ENCODE results near the gene PIP5K1B.

Gene PIP5K1B

DNA sequence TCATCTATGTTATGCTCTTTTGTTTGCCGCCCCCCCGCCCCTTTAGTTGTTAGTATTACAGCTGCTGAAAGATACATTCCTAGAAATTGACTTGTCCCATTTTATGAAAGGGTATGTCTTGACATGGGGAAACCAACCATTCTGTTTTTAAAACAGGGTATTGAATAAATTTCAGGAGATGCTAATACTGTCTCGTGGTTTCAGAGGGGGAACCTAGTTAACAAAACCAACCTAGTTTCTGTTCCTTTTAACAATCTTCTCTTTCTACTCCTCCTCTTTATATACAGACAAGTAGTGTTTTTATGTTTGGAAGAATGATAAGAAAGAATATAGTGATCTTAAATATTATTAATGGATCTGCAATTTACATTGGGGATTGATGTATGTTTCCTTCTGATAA, 3.5 kb downstream of the PIP5K1B start:
- DNase-seq = no peak

DNA sequence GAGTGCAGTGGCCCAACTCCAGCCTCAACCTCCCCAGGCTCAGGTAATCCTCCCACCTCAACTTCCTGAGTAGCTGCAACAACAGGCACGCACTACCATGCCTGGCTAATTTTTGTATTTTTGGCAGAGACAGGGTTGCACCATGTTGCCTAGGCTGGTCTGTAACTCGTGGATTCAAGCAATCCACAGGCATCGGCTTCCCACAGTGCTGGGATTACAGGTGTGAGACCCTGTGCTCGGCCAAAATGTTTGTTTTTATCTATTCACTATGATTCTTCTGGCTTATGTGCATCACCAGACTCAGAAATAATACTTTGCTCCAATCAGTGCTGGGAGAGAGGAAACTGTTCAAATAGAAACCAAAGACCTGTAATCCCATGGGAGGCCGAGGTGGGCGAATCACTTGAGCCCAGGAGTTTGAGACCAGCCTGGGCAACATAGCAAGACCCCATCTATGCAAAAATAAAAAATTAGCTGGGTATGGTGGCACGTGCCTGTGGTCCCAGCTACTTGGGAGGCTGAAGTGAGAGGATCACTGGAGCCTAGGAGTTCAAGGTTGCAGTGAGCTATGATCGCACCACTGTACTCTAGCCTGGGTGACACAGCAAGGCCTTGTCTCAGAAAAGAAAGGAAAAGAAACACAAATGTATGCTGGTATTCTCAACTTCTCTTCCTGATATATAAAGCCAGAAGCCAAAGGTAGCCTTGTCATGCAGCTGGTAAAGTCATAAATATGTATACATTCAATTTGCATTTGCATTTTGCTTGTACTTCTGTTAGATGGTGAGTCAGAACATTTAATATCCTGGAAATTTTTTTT, 4.5 kb downstream of the PIP5K1B start:
- DNase-seq = no peak

DNA sequence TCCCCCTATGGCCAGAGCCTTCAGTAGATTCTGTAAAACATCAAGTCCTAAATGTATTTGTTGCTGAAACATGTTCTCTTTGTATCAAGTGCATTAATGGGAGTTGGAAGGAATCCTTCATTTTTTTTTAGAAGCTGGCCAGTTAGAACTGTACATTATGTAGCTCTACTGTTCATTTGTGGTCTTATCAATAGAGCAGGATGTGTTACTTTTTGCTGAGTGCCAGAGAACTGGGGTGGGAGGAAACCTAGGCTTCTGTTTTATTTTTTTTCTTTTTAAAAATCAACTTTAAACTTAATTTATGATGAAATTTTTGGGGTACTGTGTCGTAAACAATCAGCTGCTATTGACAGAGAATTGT, 5.1 kb downstream of the PIP5K1B start:
- no peak for DNase-seq

DNA sequence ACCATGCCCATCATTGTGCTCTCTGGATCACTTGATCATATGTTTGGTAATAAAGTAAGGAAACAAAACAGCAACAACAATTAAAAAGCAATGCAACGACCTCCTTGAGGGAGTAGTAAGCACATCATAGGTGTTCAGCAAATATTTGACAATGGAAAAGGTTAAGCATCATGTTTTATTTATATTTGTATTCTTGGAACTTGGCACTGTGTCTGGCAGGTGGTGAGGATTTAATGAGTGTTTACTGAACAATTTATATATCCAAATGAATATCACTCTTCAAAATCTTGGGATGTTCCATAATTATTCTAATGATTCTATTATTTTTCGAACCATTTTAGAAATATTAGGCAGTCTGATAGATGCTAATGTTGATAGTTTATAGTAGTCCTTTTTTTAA, 6.2 kb downstream of the PIP5K1B start:
- DNase-seq = no peak

DNA sequence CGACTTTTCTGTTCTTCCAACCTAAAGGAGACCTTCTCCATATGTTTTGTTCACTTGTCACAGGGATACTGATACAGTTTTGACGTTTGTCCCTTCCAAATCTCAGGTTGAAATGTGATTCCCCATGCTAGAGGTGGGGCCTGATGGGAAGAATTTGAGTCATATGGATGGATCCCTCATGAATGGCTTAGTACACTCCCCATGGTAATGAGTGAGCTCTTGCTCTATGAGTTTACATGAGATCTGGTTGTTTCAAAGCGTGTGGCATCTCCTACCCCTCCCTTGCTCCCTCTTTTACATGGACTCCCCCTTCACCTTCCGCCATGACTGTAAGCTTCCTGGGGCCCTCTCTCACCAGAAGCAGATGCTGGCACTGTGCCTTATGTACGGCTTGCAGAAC, 6.9 kb downstream of the PIP5K1B start:
- no peak for DNase-seq

DNA sequence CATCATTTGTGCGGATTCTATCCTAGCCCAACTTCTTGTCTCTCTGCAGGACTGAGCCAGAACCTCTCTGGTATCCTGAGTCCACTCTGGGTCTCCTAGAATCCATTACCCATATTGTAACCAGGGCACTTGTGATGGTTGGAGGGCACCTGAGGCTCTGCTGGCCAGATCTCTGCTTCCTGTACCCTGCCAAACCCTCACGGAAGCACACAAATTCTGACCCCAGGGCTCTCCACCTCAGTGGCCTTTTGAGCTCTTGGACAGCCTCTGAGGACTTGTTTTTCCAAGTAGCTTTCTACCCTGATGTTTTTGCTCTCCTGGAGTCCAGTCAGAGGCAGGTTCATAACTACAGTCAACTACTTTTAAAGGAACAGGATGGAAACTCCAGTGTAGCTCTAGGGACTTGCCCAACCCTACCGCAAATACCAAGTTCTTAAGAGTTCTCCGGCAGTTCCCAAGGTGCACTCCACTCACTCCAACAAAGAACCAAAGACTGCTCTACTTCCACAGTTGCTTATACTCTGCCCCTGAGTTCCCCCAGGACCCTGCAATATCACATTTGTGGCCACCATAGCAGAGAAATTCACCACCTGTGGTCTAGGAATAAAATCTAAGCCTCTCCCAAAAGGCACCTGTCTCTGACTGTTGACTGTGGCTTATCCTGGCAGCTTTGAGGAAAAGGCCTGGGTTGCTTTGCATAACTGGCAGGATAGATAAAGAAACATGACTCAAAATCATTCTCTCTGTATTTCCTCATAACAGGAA, 9.6 kb downstream of the PIP5K1B start:
- no peak for DNase-seq

DNA sequence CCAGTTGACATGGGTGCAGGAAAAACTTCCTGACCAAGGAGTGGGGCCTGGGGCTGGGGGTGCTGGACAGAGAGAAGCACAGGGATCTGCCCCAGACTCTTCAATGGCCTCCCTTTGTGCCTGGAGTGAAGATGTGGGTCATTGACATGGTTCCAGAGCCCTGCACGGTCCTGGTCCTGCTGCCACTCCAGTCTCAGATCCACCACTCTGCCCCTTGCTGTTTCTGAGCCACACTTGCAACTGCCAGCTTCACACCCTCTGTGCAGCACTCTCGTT, 10.1 kb downstream of the PIP5K1B start:
- no peak for DNase-seq

DNA sequence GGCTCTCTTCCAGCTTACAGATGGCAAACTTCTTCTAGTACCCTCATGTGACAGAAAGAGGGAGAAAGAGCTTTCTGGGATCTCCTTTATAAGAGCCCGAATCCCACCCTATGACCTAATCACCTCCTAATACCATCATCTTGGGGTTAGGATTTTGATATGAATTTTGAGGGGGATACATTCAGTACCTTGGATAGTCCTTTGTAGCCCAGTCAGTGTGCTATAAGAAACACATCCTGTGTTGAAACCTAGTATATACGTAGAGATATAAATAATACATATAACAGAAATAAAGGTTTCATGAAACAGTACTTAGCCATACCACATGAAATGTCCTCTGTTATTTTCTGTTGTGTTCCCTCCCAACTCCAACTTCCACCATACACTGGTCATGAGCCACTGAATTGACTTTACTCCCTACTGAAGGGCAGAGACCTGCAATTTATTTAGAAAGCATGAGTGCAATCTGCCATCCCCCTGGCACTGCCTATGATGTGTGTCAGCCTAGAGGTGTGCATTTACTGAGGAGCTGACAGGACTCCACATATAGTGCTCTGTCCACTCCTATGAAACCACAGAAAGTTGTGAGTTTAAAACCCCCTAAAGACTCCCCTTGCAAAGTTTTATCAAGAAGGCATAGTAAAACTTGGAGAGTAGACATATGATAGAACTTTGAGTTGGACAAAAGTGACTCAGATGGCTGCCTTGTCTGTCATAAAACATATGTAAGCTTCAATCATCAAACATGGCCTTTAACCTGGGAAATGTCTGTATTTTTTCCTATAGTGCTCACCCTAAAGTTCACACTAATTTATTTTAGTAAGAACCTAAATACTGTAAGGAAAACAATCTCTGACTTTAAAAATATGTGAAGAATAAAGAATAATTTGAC, 12.8 kb downstream of the PIP5K1B start:
- DNase-seq = no peak

DNA sequence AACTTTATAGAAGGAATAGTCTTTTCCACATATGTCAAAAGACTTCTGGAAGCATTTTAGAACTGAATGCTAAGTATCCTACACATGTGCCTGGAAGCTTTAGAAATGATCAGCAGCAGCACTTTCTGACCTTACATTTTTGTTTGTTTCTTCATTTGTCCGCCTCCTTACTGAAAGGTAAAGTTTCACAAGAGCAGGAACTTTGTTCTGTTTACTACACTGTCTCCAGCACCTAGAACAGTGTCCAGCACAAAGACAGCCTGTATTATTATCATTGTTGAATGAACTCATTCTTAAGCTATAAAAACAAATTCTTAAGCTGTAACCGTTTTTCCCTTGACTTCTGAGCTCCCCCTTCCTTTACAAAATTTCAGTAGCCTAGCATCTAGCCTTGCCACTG, 14.8 kb downstream of the PIP5K1B start:
- no peak for DNase-seq

DNA sequence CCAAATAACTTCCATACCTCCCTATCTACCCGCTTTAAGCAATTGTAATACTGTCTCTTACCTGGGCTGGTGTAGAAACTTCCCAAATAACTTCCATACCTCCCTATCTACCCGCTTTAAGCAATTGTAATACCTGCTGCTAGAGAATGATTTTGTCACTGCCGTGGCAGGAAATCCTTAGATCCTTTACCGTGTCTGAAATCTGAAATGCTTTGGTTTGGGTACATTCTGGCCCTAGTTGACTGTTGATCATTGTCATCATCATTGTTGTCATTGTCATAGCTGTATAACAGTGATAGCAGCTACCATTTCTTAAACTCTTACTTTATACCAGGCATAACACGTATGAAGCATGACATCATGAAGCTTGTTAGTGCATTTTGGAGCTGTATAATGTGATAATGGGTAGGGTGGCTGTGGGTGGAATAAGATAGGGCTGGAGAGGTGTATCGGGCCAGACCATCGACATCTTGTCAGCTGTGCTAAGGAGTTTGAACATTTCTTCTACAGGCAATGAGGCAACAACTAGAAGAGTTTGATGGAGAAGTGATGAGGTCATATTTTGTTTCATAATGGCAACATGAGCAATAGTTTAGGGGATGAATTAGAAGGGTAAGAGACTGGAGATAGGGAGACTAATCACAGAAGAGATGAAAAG, 15.7 kb downstream of the PIP5K1B start:
- no peak for DNase-seq

DNA sequence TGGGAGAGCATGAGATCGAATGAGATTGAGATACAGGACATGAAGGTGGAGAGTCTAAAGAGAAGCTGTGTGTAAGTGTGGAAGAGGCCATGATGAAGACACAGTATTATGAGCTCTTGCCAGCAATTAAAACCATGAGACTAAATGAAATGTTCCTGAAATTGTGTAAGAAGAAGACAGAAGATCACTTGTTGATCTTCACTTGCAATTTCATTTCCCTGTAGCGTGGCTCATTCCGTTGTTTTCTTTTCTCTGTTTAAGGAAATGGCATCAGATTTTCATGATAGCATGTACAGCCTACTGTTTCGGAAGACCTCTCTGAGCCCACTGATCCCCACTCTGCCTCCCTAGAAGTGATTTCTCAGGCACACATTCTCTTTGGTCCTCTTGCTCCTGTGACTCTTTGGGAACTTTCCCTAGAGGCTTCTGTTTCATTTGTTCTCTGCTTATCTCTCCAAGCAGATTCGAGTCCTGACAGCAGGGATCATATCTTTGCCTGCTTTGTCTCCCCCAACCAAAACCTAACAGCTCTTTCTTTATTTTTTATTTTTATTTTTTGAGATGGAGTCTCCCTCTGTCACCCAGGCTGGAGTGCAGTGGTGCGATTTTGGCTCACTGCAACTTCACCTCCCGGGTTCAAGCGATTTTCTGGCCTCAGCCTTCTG, 16.8 kb downstream of the PIP5K1B start:
- DNase-seq = no peak

DNA sequence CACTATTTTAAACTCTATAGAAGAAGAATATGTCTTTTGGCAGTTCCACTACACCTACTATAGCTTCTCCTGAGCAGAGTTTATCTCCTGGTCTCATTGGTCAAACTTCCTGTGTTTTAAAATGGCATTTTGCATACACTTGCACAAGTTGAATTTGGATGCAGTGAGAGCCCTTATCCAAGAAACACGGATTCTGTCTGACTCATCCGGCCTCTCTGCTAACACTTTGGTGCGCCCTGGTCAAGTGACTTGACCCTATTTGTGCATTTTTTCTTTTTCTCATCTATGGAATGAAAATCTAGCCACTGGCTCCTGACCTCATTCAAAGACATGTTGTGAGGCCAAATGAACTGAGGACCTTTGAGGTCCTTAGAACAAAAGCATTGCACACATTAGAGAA, 20.0 kb downstream of the PIP5K1B start:
- DNase-seq = no peak

DNA sequence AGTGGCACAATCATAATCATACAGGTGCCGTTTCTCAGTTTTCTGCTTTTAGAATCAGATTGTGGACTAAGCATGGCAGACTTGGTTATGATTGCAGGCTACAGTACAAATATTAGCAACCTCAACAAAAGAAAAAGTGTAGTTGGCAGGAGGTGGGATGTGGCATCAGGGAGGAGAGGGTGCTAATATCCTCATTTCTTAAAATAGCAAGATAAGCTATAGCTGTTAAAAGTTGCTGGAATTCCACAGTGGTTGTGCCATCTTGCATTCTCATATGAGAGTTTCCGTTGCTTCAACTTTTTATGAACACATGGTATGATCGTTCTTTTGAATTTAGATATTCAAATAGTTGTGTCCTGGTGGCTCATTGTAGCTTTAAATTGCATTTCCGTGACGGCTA, 21.4 kb downstream of the PIP5K1B start:
- DNase-seq = no peak

DNA sequence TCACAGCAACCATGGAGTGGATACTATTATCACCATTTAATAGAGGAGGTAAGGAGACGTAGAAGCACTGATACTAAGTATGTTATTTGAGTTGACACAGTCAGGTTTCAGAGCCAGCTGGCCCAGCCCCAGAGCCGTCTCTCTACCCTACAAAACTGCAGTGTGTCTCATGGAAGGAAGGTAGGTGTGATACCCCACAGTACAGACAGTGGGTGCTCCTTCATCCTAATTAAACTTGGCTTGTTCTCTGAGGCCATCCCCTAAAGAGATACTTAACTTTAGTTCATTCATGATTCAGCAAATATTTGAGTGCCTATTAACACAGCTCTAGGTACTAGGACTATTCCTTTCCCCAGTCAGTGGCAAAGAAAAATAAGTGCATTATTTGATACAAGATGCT, 22.6 kb downstream of the PIP5K1B start:
- DNase-seq = no peak

DNA sequence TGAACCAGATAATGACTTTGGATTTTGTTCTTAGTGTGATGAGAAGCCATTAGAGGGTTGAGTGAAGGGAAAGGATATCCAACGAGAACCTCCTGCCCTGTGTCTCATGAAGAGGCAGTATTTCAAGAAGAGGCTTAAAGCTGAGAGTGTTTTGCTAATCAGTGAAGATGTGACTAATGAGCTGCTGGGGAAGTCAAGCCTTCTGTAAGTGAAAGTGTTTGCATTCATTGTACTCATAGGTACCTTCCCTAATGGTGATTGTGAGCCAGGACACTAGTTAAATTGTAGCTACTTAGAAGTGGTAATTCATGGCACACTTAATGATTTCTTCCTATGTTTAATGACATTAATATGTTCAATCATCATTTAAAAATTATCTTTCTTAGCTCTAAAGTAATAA, 23.7 kb downstream of the PIP5K1B start:
- no peak for DNase-seq

DNA sequence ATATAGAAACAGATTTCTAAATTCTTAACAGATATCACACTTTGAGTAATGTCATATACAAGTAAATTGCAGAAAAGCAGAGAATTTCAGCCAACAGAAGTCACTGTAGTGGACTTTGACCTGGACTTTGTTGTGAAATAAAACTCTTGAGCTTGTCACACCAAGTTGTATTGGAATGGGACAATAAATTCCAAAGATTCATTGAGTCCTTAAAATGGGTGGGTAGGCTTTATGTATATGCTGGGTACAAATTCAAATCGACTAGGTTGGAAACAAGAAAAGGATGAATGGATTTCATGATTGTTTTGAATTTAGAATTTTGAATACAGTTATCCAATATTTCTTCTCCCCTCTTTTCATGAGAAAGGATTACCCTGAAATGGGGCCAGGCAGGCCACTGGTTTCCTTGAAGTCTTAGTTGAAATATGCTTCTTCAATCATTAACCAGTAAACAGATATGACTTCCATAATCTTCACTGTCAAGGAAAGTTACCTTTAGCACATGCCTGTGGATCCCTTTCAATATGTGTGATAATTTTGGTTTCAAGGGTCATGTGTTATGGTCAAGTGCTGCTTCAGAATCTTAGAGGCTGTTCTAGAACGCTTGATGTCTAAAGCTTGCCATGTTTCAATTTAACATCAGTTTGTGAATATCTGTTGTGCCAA, 25.7 kb downstream of the PIP5K1B start:
- DNase-seq = no peak

DNA sequence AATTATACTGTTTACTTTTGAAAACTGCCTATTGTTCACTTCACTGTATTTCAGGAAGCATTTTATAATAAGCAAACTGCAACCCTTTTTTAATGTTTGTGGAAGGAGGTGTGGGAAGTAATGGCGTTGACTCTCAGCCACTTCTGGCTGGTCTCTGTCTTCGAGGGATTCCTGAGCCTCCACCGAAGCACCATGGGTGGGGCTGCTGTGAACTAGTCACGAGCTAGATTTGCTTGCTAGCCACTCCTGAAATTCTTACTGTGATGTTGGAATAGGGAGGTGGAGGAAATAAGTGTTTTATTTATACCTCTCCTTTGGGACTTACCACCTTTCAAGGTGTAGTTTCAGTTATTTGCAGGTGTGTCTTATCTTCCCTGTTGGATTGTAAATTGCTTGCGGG, 26.8 kb downstream of the PIP5K1B start:
- no peak for DNase-seq

DNA sequence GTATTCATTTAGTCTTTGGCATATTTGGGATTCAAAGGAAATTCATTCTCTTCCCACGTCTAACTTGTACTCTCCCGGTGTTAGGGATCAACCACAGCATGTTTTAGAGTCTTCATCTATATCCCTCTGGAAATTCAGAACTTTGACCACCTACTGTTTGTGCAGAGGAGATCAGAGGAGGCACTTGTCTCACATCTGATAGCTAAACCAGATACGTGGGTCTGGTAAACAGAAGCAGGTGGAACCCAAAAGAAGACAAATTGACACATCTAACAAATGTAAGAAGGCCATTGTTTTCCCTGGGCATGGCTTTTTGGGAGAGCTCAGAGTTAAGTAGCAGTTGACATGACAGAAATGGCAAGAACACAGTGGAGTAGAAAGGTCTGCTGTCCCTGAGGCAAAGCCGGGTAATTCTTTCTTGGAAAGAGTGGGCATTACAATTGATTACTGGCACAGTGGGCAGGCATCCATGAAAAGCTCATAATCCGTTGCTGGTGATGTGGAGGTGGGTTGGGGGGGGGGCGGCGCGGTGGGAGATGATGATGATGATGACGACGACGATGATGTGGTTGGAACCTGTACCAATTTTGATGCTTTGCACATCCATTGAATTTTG, 27.5 kb downstream of the PIP5K1B start:
- DNase-seq = no peak

DNA sequence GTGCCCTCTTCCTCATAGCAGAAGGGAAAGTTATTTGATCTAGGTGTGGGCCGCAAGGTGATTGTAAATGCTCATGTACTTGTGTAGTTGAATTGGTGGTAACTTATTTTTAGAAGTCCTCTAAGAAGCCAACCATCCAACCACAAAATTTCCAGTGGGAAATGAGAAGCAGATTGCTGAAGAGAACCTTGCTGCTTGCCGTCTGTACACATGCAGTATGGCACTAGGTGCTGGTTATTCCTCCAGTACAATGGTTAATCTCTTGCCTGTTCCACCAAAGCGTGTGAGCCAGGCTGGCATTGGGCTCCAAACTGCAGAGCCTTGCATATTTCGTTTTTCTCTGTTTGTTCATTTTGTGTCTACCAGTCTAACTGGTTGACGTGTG, 28.0 kb downstream of the PIP5K1B start:
- no peak for DNase-seq

DNA sequence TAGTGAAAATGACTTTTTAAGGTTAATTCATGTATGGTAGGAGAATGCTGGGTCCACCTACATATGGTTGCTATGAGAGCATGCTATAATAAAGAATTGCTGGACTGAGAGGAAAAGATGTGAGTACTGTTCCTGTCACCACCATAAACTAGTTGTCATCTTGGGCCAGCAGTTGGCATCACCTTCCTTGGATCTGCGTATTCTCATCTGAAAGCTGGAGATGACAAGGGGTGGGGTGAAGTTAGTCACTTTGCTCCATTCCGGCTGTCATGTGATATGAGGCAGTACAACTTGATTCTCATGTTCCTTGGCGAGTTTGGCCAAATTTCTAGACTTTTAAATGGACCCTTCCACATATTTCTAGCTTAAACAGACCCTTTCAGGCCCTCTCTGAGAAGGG, 33.3 kb downstream of the PIP5K1B start:
- no peak for DNase-seq

DNA sequence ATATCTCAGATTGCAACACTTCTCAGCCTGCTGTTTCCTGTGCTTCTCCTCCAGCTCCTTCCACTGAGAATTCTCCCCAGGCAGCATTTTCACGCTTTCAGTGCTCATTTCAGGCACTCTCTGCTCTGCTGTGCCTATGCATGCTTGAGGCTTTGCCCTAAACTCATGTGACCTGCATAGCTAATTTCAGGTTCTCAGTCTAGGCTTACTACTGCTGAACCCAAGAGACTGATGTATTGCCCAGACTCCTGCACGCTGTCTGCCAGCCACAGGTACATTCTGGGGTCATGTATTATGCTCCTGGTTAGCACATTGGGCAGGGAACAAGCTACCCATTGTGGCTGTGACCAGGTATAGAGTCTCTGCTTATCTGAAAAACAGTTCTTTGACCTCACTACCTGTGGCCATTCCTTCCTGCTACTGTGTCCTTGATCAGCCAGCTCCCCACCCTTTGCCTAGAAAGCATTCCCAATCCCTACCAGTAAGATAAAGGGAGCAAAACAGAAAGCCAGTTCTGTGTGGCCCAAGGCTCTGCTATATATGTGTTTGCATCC, 34.7 kb downstream of the PIP5K1B start:
- DNase-seq = no peak
